NB4 (cell line): ENCODE measurements around the gene PRRG2.

Source experiments
- DNase-seq: peaks from one replicate; pipeline ENCODE4 v3.0.0; 2010; ENCODE audit warnings: low read depth
- H3K4me3 ChIP-seq: one replicate; pipeline ENCODE4 v1.5.1; 2011; ENCODE audit warnings: mild to moderate bottlenecking, low read depth, low read length, moderate library complexity
- MYC ChIP-seq: IDR thresholded peaks from 2 replicates; pipeline ENCODE4 v1.6.1; 2011; ENCODE audit warnings: low read depth, low read length
- POLR2A ChIP-seq: IDR thresholded peaks from 2 replicates; pipeline ENCODE4 v1.6.1; 2011; ENCODE audit warnings: mild to moderate bottlenecking; ENCODE audit not compliant: insufficient read length; ENCODE audit errors: extremely low read depth
- TF ChIP-seq, protein P1 (sequence below): IDR thresholded peaks from one replicate; pipeline ENCODE4 v1.5.1; 2012; ENCODE audit warnings: low read depth, low read length
- TF ChIP-seq, protein P2 (sequence below): IDR thresholded peaks from 2 replicates; pipeline ENCODE4 v1.6.1; 2011; ENCODE audit warnings: low read depth, low read length

PRRG2 gene

DNA sequence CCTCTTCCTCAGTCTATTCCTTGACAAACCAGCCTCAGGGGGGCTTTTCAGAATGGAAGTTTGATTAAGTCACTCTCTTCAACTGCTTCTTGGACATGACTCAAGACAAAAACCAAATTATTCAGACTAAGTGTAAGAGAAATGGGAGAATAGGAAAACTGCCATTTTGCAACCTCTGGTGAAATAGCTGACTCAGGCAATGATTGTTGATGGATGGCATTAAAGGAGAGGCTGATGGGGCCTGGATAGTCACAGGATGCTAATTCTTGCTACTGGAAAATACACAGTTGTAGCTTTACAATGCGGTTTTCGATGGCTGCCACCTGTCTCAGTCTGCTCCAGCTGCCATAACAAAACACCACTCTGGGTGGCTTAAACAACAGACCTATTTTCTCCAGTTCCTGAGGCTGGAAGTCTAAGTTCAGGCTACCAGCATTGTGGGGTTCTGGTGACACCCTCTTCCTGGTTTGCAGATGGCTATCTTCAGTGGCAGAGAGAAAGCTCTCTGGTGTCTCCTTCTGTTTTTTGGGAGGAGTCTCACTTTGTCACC lies 6.8 kb upstream of the PRRG2 start:
- TF ChIP-seq, protein P1, sequence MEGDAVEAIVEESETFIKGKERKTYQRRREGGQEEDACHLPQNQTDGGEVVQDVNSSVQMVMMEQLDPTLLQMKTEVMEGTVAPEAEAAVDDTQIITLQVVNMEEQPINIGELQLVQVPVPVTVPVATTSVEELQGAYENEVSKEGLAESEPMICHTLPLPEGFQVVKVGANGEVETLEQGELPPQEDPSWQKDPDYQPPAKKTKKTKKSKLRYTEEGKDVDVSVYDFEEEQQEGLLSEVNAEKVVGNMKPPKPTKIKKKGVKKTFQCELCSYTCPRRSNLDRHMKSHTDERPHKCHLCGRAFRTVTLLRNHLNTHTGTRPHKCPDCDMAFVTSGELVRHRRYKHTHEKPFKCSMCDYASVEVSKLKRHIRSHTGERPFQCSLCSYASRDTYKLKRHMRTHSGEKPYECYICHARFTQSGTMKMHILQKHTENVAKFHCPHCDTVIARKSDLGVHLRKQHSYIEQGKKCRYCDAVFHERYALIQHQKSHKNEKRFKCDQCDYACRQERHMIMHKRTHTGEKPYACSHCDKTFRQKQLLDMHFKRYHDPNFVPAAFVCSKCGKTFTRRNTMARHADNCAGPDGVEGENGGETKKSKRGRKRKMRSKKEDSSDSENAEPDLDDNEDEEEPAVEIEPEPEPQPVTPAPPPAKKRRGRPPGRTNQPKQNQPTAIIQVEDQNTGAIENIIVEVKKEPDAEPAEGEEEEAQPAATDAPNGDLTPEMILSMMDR = no peak
- TF ChIP-seq POLR2A = no peak
- TF ChIP-seq, protein P2, sequence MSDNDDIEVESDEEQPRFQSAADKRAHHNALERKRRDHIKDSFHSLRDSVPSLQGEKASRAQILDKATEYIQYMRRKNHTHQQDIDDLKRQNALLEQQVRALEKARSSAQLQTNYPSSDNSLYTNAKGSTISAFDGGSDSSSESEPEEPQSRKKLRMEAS = no peak
- no peak for TF ChIP-seq MYC
- DNase-seq = no peak
- H3K4me3 ChIP-seq = no peak overlapping the region

DNA sequence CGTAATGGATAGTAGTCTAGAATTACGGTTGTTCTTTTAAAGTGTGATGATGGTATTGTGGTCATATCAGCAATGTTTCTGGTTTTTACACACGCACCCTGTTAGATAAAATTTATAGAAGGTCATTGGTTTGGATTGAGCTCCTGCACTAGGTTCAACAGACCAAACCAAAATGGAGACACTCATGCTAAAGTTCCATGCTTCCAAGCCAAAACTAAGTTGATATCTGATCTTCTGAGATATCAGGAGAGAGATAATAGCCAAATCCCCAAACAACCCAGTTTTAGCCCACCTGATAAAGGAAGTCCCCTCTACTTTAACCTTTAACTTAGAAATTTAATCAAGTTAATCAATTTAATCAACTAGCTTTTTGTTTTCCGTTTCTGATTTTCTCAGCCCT lies 1.9 kb upstream of the PRRG2 start:
- no peak for DNase-seq
- H3K4me3 ChIP-seq = peak overlapping the region; percentile 86
- TF ChIP-seq, protein P1 = no peak
- TF ChIP-seq MYC = no peak
- TF ChIP-seq, protein P2 = no peak
- TF ChIP-seq POLR2A = no peak

DNA sequence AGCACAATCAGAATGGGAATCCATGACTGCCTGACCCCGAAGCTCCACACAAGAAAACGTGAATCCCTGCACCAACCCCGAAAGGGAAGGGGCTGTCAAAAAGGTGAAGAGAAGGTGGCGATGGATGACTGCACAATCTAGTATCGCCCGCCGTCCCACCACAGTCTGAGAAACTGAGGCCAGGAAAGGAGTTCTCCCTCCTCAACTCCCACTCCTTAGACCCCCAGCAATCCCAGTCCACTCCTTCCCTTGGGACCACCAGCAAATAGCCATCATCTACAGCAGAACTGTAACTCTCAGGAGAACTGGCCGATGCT lies 1.2 kb upstream of the PRRG2 start:
- no peak for TF ChIP-seq POLR2A
- TF ChIP-seq MYC = no peak
- TF ChIP-seq, protein P2 = no peak
- TF ChIP-seq, protein P1 = no peak
- DNase-seq = no peak
- peak overlapping the region; percentile 86 for H3K4me3 ChIP-seq

DNA sequence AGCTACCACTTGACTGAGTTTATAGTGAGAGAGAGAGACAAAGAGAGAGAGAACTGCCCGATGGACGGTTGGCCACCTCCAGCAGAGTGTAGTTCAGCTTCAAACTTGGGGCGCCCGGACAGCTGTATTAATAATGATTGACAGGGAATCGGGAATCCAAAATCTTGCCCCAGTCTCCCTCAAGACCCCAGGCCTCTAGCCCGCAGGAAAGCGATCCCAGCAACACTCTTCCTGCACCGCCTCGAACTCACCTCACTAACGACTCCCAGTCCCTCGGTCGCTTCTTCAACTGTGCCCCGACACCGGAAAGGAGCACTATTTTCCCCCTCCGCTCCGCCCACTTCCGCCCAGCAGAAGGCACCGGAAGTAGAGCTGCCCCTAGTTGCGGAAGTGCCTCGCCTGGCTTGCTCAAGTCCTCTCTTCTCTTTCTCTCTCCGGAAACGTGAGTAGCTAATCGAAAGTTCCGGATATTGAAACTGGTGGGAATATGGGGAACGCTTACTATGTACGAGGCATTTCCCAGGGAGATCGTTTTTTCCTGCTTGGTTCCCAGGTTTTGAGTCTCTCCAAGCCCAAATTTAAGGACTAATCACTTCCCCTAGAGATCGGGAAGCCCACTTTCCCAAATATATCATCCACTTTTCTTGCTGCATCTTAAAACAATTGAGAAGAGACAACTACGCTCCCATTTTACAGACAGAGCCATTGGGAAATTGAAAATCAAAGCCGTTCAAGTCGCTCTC lies 681 bp upstream of the PRRG2 start, which contains the start of gene NOSIP:
TSS of gene NOSIP (minus strand) at position 293 of the 743 bp plus-strand sequence. CDS start 19,865 bp downstream, outside the sequence.
- H3K4me3 ChIP-seq = peak within 1 kb of the TSS; percentile 86
- TF ChIP-seq POLR2A (peak; percentile 99), MYC (peak; percentile 71)
- TF ChIP-seq, protein P2 = peak; percentile 57
- TF ChIP-seq, protein P1 = no peak
- DNase-seq = peak; percentile 97

DNA sequence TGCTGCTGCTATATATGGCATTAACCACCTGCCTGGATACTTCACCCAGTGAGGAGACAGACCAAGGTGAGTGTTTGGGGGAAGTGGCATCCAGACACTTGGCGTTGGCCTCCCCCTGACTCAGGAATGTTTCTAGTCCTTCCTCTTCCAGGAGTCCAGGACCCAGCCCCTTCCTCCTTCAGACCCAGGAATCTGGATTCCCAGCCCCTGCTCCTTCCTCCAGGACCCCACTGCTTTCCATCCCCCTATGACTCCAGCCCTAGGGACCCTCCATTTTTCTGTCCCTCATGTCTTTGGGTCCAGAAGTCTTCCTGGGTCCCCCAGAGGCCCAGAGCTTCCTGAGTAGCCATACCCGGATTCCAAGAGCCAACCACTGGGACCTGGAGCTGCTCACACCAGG lies 2.1 kb downstream of the PRRG2 start:
- TF ChIP-seq, protein P2 = no peak
- no peak for TF ChIP-seq MYC
- TF ChIP-seq, protein P1 = no peak
- no peak for TF ChIP-seq POLR2A
- no peak for DNase-seq
- H3K4me3 ChIP-seq = no peak overlapping the region
